Suprapubic skin (tissue), 4 donors: ENCODE data around the gene ACER3.

ENCODE experiments used
- EP300 ChIP-seq: sonication (generic); formaldehyde crosslinking; IDR thresholded peaks from one replicate; pipeline ENCODE4 v1.6.1; 2017; ENCODE audit warnings: antibody characterized with exemption
- POLR2A ChIP-seq, 2 donors: fragments of 450-650 bp; IDR thresholded peaks; one replicate each; pipeline ENCODE4 v1.6.1; 2017; ENCODE audit warnings: antibody characterized with exemption in 2 of 2, mild to moderate bottlenecking in 2 of 2, moderate library complexity in 2 of 2
- POLR2AphosphoS5 ChIP-seq, 3 donors: sonication (generic); formaldehyde crosslinking; IDR thresholded peaks; one replicate each; pipeline ENCODE4 v1.6.1; 2017; ENCODE audit warnings: antibody characterized with exemption in 3 of 3
- TF ChIP-seq, protein P1 (sequence below), 2 donors: fragments of 200-600 bp in 1 of 2; fragments of 450-650 bp in 1 of 2; sonication (generic) in 1 of 2; IDR thresholded peaks; one replicate each; pipeline ENCODE4 v1.5.1; 2016 to 2019; ENCODE audit warnings: antibody characterized with exemption in 2 of 2, mild to moderate bottlenecking in 1 of 2, moderate library complexity in 1 of 2

DNA sequence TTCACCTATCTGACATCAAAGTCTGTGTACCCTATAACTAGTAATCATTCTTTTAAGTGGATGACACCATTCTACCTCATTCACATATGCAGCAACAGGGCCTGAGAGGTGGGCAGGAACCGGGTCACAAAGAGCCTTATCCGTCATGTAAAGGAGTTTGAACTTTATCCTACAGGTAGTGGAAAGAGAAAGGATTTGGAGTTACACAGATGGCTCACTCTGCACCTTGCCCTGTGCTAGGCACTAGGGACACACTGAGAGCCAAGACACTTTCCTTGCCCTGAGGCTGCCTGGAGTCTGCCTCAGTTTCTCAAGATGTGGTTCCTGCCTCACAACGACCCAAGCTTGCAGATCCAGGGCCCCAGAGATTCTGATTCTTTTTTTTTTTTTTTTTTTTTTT lies 14.3 kb upstream of the ACER3 start:
- TF ChIP-seq, protein P1, sequence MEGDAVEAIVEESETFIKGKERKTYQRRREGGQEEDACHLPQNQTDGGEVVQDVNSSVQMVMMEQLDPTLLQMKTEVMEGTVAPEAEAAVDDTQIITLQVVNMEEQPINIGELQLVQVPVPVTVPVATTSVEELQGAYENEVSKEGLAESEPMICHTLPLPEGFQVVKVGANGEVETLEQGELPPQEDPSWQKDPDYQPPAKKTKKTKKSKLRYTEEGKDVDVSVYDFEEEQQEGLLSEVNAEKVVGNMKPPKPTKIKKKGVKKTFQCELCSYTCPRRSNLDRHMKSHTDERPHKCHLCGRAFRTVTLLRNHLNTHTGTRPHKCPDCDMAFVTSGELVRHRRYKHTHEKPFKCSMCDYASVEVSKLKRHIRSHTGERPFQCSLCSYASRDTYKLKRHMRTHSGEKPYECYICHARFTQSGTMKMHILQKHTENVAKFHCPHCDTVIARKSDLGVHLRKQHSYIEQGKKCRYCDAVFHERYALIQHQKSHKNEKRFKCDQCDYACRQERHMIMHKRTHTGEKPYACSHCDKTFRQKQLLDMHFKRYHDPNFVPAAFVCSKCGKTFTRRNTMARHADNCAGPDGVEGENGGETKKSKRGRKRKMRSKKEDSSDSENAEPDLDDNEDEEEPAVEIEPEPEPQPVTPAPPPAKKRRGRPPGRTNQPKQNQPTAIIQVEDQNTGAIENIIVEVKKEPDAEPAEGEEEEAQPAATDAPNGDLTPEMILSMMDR (IDR thresholded peaks at IDR 0.05), result no peak
- TF ChIP-seq EP300, result no peak
- no peak for TF ChIP-seq POLR2A (IDR thresholded peaks at IDR 0.05)
- no peak for TF ChIP-seq POLR2AphosphoS5 (IDR thresholded peaks at IDR 0.05)
